Astrocyte (in vitro differentiated cells and primary cell): ENCODE results near the gene KIF21B.

Source experiments
- EZH2 ChIP-seq: IDR thresholded peaks from 2 replicates; pipeline ENCODE4 v1.6.1; 2012; ENCODE audit warnings: mild to moderate bottlenecking, low read length, inconsistent platforms; ENCODE audit not compliant: insufficient read depth
- TF ChIP-seq, protein P1 (sequence below): IDR thresholded peaks from 2 replicates; pipeline ENCODE4 v1.5.1; 2011; ENCODE audit warnings: low read depth, mild to moderate bottlenecking, inconsistent platforms, low read length, moderate library complexity; ENCODE audit not compliant: insufficient read depth

DNA sequence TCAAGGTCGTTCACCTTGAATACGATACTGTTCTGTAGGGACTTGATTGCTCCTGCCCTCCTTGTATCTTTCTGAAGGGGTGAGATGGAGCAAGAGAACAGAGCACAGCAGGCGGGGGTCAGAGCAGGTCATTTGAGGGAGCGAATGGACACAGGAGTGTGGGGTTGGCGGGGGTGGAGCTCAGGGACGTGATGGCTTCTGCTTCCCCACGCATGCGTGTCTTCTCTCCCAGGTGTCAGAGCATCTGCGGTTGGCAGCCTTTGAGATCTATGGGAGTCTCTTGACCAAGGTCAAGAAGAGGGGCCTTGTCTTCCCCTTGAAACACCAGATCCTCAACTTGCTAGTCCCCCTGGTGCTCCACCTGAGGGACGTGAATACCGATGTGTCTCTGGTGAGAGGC lies 64.9 kb downstream of the KIF21B start:
- TF ChIP-seq EZH2: no peak
- TF ChIP-seq, protein P1, sequence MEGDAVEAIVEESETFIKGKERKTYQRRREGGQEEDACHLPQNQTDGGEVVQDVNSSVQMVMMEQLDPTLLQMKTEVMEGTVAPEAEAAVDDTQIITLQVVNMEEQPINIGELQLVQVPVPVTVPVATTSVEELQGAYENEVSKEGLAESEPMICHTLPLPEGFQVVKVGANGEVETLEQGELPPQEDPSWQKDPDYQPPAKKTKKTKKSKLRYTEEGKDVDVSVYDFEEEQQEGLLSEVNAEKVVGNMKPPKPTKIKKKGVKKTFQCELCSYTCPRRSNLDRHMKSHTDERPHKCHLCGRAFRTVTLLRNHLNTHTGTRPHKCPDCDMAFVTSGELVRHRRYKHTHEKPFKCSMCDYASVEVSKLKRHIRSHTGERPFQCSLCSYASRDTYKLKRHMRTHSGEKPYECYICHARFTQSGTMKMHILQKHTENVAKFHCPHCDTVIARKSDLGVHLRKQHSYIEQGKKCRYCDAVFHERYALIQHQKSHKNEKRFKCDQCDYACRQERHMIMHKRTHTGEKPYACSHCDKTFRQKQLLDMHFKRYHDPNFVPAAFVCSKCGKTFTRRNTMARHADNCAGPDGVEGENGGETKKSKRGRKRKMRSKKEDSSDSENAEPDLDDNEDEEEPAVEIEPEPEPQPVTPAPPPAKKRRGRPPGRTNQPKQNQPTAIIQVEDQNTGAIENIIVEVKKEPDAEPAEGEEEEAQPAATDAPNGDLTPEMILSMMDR: no peak
